HG03095 (cell line): ENCODE results near the gene KHNYN.
"Not testable (repeated sequence)": the region's sequence is repeated elsewhere in the genome, so short reads cannot be mapped to it uniquely, and the experiment has no call there.

Experiments used
- ATAC-seq: cut with Tn5 transposase; IDR thresholded peaks from one replicate; pipeline ENCODE4 v1.9.1; 2021; ENCODE audit warnings: moderate library complexity; ENCODE audit not compliant: unreplicated experiment

KHNYN gene

GRCh38 chr14:24429395-24430142, at the start of gene KHNYN, which contains the start of gene CBLN3:
Gene KHNYN (plus strand): TSS chr14:24429954. CDS start chr14:24430731, 777 bp downstream.
Gene CBLN3 (minus strand): TSS chr14:24429668. CDS start chr14:24429054, 614 bp downstream.
- peak; percentile 87 for ATAC-seq

GRCh38 chr14:24381363-24382063, 48.2 kb upstream of the KHNYN start:
- ATAC-seq, result no peak

DNA sequence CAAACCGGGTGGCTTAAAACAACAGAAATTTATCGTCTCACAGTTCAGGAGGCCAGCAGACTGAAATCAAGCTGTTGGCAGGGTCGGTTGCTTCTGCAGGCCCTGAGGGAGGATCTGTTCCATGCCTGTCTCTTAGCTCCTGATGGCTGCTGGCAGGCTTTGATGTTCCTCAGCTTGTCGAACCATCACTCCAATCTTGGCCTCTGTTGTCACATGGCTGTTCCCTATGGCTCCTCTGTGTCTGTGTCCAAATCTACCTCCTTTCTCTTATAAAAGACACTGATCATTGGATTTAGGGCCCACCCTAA, 47.7 kb upstream of the KHNYN start:
- ATAC-seq, result no peak

- no peak for ATAC-seq
These were observed 45.6 kb upstream of the KHNYN start for GRCh38 chr14:24384169-24384568.

- no peak for ATAC-seq
These were observed 44.2 kb upstream of the KHNYN start for GRCh38 chr14:24385524-24385923.

- ATAC-seq, result no peak
These were observed 42.8 kb upstream of the KHNYN start for GRCh38 chr14:24387009-24387345.

GRCh38 chr14:24387579-24387978, 42.2 kb upstream of the KHNYN start:
- ATAC-seq, result not testable (repeated sequence)

- ATAC-seq, result no peak
These were observed 41.1 kb upstream of the KHNYN start for GRCh38 chr14:24388474-24389179.

- ATAC-seq, result no peak
These were observed 40.4 kb upstream of the KHNYN start for GRCh38 chr14:24389226-24389848.

GRCh38 chr14:24390701-24391468, 38.9 kb upstream of the KHNYN start:
- no peak for ATAC-seq

DNA sequence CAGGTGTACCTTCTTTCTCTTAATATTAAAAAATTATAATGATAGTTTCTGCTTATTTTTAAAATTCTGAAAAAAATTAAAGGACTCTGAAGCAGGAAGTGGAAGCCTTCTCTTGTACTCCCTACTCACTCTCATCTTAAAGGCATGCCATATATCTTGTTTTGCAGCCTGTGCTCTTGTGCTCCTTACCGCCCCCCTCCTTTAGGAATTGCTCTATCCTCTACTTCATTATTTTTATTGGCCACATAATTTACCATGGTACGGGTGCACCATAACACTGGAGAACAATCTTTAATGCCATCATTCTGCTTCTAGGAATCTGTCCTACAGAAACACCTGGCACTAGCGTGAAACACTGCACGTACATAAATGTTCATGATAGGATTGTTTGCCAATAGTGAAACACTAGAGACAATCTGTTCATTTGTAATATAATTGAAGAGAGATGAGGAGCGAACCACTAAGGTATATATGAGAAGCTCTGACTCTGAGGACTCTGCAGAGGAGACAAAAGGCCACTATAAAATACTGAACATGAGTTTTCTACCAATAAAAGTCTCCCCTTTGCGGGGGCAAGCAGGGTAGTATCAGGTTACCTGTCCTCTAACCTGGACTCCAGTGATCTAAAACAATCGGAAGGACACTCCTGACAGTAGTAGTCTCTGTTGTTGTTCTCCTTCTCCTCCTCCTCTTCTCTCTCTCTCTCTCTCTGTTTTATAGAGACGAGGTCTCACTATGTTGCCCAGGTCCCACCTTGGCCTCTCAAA, 37.2 kb upstream of the KHNYN start:
- no peak for ATAC-seq

DNA sequence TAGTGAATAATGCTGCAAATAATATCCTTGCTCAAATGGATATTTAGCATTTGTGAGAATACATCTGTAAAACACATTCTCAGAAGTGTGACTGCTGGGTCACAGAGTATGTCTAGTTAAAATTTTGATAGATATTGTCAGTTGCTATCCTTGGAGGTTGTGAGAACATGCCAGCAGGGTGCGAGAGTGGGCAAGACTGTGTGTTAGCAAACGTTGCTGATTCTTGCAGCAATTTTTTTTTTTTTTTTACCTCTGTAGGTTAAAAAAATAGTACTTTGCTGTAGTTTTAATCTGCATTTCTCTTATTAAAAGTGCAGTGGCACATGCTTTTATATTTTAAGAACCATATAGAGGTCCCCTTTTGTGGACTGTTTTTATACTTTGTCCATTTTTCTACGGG, 35.5 kb upstream of the KHNYN start:
- ATAC-seq, result no peak

- no peak for ATAC-seq
These were observed 33.9 kb upstream of the KHNYN start for GRCh38 chr14:24395609-24396582.

- no peak for ATAC-seq
These were observed 32.0 kb upstream of the KHNYN start for GRCh38 chr14:24397639-24398292.

DNA sequence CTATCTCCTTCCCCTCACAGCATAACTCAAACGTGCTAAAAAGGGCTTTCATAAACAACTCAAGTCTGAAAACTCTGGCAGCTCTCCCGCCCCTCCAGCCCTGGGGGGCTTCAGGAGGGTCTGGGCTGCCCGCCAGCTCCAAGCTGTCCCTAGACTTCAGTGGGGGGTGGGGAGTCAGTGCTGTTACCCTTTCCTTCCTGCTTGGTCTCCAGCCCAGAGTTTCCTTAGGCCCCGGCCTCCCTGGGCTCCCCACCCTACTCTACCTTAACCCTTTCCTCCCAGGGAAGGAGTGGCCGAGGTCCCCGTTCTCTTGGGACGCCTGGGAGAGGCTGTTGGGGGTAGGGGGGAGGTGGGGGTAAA, 31.5 kb upstream of the KHNYN start:
- no peak for ATAC-seq

GRCh38 chr14:24398653-24399446, 30.9 kb upstream of the KHNYN start, which contains the start of gene NYNRIN:
Gene NYNRIN (plus strand): TSS chr14:24399003. CDS start chr14:24399247, 244 bp downstream.
- ATAC-seq, result no peak

DNA sequence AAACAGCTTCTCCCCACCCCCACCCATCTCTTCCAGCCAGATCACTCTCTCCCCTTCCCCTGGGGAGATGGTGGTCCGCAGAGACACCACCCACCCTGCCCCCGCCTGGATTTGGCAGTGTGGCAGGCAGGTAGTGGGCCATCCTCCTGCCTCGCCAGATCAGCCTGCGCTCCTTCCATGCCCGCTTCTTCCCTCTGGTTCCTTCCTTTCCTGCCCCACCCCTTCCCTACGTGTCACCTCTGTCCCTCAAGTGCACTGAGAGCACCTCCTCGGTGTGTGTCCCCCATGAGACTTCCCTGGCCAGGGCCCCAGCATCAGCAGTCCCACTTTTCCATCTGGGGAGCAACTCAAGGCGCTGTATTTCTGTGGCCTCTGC, 30.3 kb upstream of the KHNYN start:
- no peak for ATAC-seq
